NAMALWA (cell line): ENCODE data around the gene CTRL.
"Not testable (repeated sequence)": the region's sequence is repeated elsewhere in the genome, so short reads cannot be mapped to it uniquely, and the experiment has no call there.

Experiments used
- DNase-seq: peaks from one replicate; pipeline ENCODE4 v3.0.0-alpha.2; 2015; ENCODE audit warnings: low spot score

CTRL gene

DNA sequence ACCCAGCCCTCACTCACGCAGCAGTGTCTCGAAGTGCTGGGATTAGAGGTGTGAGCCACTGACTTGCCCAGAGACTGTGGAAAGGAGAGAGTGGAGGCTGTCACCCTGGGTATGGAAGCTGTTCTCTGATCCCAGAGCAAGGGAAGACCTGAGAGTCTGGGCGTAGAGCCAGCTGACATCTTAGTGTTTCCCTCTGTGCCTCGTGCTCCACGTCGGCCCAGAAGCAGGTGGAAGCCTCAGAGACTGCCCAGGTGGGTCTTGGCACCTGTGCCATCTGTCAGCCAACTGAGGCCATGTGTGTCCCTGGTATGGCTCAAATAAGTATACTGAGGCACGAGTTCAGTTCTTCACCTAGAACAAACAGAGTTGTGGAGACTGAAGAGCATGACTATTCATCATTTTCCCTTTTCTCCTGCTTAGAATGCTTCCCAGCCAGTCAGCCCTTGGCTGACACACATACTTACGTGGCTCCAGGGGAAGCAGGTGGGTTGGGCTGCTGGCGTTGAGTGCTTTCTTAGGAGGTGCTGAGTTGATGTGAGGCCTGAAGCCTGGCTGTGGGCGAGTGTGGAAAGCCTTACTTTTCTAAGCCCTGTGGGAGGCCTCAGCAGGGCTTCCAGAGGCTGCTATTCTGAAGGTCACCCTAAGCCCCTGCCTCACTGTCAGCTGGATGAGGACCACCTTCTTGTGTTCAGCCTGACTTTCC, 8.1 kb downstream of the CTRL start:
- no peak for DNase-seq

DNA sequence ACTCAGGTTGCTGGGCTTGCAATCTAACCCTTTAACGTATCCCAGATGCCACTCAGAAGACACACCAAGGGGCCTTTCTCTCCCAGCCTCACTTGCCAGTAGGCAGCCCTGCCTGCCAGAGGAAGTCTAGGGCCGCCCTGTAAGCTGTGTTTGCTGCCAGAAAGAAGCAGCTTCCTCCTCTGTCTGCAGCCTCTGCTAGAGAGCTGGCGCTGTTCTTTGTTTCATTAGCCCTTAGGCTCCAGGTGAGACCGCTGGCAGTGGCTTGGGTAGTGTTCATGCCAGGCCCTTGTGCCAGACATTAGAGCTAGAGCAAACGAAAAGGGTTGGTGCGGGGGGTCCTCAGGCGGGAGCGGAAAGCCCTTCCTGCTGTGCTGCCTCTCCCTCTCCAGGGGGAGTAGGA, 8.9 kb downstream of the CTRL start:
- no peak for DNase-seq

DNA sequence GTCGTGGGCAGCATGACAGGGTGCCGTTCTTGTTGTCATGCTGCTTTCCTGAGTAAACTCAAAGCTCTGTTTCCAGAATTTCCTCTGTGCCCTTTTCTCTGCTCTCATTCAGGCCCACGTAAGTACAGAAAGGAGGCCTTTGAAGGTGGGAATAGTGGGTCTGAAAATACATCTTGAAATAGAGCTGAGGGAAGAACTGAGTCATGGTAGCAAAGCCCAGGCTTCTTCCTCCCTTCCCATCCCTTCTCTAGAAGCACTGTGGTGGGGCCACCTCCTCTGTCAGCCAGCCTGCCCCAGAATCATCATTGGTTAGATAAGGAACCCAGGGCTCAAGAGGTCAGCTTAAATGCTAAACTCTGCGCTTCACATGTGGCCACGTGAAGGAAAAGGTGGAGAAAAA, 9.4 kb downstream of the CTRL start:
- DNase-seq = no peak

DNA sequence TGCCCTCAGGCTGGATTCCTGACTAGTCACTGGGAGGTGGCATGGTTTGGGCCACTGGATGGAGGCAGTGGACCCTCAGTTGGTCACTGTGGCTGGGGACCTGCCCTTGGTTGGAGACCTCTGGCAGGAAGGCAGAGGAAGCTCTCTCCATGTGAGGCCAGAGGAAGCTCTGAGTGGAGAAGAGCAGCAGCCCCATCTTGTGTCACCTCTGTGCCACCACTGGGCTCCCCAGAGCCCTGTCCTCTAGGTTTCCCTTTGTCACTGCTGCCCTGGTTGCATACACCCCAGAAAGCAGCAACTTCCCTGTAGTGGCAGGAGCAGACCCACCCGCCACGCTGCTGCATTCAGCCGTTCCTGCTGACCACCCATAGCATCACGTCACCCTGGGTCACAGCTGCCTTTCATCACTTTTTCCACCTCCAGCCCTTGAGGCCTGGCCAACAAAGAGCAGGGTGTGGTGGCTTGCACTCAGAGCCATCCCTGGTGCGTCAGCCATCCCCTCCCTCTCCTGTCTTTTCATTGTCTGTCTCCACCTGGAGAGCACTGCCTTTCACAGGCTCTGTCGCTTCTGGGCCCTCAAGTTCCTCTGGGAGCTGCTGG, 11.9 kb downstream of the CTRL start:
- no peak for DNase-seq

DNA sequence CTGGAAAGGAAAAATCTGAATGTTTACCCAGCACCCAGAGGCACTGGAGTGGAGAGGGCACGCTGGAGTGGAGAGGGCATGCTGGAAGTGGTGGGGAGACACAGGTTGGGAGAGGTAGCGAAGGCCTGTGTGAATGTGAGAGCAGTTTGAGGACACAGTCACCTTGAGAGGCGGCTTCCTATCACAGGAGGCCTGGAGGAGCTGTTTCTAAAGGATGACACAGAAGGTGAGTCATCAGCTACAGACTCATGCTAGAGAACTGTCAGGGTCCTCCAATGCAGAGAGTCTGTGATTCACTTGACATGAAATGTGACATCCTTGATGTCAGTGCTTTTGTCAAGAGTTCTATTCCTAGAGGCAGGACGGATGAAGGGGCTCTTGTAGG, 13.8 kb downstream of the CTRL start:
- DNase-seq = no peak

DNA sequence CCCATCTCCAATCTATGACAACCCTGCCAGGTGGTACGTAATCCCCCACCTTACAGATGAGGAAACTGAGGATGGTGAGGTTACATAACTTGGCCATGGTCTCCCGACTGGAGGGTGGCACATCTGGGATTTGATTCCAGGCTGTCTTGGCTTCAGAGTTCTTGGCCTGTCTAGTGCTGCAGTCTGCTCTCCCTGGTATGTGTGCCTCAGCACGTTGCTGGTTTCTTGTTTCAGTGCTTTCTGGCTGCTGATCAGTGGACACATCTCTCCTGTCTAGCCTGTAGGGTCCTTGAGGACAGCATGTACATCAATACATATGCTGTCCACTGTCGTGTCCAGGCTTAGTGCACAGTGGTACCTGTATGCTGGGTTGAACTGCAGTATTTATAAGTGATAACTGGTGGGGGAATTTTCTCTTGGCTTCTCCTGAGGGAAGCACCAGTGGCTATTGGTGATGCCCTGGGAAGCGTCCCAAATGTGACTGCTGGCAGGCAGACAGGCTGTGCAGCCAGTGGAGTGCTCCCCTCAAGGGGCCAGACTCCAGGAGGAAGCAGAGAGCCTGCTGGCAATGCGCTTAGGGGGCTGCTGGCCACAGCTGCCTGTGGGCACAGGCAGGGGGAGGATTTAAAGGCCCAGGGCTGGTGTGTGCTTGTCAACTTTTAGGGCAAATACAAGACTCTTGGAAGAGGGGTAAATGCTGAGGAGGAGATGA, 14.4 kb downstream of the CTRL start:
- no peak for DNase-seq

DNA sequence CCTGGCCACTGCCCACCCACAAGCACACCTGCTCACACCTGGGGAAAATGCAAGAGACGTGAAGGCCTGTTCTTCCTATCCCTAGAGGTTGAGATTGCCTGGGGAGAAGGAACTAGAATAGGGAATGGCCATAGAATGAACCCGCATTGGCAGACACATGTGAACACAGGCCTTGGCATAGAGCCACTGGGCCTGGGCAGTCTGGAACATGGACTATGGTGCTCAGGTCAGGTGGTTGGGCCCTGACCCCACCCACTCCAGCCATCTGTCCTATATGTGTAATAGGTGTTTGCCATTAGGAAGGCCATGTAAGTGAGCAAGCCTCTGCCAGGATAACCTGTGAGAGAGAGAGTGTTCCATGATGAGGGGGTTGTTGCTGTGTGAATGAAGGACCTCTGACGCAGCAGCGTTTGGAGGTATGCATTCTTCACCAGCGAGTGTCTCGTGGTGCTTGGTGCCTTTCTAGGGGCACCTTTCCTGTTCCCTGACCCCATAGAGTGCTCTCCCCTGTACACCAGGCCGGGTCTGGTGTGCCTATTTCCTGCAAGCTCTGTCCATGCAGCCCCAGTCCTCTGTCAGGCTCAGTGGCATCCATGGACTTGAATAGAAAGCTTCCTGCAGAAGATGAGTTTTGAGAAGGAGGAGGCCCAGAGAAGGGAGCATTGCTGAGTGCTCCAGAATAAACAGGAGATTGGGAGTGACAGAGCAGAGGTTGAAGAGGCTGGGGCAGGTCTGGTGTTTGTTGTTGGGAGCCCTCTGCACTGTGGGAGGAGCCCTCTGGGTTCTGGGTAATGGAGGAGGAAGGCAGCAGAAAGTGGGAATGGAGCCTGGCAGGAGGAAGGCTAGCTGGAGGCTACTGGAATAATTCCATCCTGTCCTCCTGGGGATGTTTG, 15.6 kb downstream of the CTRL start:
- DNase-seq = no peak

DNA sequence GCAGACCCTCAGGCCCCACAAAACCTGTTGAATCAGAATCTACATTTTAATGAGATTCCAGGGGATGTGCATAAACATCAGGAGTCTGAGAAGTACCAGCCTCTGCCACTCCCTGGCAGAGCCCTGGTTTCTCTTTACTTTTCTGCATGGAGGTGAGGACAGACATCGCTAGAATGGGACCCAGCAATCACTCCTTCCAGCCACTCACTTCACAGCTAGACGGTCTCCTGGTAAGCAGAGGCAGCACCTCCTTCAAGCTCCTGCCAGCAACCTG, 16.2 kb downstream of the CTRL start:
- not testable (repeated sequence) for DNase-seq

DNA sequence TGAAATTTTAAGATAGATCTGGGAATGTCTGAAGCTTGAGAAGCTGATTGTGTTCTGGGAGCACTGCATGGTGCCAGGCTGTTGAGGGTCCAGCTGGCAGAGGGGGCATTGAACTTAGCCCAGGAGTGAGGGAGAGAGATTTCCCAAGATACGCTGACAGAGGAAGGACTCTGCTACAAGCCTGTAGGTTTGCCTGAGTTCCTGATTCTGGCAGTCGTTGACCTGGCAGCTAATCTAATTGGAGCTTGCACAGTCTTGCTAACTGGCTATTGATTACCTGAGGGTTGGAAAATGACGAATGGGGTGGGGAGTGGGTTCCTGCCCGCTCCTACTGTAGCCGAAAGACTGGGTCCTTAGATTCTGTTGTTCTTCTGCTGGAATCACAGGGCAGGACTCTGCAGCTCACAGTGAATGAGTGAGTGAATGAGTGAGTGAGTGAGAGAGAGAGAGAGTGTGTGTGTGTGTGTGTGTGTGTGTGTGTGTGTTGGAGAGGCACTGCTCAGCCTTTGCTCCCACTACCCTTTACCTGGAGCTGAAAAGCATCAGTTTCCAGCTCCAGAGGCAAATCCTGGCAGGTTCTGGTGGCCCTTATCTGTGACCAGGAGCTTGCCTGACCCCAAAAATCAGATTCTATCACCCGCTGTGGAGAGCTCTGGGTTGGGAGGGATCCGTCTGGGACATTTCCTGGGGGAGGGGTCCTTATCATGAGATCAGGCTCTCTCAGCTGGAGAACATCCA, 16.7 kb downstream of the CTRL start:
- no peak for DNase-seq

DNA sequence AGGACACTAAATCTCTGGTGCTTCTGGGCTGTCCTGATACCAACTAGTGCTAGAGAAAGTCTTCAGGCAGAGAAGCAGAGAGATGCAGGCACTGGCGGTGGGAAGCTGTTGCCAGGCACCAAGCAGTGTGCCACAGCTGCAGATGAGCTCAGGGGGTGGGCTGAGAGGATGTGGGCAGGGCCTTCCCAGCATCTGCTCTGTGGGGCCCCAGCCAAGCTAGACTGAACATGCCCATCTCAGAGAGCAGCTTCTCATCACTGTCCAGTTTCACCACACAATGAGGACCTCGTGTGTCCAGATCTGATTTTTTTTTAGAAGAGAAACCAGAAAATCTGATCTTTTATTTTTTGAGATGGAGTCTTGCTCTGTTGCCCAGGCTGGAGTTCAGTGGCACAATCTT, 21.5 kb downstream of the CTRL start:
- DNase-seq = peak; percentile 62

DNA sequence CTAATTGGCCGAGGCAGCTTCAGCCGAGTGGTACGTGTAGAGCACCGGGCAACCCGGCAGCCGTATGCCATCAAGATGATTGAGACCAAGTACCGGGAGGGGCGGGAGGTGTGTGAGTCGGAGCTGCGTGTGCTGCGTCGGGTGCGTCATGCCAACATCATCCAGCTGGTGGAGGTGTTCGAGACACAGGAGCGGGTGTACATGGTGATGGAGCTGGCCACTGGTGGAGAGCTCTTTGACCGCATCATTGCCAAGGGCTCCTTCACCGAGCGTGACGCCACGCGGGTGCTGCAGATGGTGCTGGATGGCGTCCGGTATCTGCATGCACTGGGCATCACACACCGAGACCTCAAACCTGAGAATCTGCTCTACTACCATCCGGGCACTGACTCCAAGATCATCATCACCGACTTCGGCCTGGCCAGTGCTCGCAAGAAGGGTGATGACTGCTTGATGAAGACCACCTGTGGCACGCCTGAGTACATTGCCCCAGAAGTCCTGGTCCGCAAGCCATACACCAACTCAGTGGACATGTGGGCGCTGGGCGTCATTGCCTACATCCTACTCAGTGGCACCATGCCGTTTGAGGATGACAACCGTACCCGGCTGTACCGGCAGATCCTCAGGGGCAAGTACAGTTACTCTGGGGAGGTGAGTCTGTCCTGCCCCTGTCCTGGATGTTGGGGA, 22.5 kb downstream of the CTRL start:
- no peak for DNase-seq

DNA sequence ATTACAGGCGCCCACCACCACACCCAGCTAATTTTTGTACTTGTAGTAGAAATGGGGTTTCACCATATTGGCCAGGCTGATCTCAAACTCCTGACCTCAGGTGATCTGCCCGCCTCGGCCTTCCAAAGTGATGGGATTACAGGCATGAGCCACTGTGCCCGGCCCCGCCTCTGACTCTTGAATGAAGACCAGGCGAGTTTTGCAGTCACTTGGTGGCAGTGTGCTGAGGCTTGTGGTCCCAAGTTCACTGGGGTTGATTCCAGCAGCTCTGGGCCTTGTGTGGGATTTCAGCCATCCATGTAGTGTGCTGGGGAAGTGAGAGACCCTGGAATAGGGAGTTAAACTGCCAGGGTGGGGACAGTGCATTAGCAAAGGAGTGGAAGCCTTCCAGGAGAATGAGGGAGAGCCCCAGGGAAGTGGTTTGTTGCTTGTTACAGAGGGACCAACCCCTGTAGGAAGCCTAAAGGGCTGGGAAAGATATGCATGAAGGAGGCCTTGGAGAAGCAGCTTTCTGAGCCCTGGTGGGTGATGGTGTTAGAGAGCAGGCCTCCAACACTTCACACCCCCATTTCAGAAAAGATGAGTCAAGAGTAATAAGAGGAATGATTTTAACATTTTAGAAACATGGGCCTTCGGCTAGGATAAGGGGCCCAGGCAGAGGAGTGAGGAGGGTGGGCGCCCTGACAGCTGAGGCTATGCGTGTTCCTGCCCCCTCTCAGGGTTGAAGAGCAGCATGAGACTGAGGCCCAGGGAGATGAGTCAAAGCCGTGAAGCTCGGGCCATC, 24.1 kb downstream of the CTRL start:
- DNase-seq = no peak

DNA sequence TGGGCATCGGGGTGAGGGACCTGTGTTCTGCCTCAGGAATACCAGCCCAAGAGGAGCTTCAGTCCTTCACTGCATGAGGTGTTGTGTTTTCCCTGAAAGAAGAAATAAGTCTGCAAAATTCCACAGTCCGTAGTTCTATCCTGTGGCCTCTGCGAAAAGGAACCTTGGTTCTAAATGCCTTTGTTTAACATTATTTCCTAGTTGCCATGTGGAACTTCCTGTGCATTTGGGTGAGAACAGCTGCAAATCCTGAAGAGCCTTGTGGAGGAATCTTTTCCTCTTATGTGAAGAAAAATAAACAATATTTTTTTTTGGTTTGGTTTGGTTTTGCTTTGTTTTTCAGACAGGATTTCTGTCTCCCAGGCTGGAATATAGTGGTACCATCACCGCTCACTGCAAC, 28.8 kb downstream of the CTRL start:
- DNase-seq = no peak

DNA sequence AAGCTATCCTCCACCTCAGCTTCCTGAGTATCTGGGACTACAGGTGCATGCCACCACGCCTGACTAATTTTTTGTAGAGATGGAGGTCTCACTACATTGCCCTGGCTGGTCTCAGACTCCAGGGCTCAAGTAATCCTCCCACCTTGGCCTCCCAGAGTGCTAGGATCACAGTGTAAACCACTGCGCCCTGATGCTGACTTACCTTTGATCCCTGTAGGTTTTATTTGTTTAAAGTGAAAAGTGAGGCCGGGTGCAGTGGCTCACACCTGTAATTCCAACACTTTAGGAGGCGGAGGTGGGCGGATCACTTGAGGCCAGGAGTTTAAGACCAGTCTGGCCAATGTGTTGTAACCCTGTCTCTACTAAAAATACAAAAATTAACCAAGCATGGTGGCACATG, 29.9 kb downstream of the CTRL start:
- no peak for DNase-seq

DNA sequence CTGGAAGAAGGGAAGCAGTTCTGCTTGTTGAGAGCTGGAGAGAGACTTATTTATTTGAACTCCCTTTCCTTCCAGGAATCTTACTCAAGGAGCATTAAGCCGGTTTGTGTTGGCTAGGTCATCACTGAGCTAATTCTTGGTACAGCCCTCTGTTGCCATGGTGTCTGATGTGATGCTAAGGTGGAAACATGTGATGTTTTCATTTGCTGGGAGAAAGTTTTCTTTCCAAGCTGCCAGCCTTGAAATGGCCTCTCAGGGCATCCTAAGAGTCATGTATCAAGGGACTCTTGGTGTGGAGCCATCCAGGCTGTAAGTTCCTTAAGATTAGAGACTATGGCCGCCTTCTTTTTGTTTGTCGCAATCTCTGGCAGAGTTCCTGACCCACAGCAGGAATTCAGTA, 34.4 kb downstream of the CTRL start:
- no peak for DNase-seq

DNA sequence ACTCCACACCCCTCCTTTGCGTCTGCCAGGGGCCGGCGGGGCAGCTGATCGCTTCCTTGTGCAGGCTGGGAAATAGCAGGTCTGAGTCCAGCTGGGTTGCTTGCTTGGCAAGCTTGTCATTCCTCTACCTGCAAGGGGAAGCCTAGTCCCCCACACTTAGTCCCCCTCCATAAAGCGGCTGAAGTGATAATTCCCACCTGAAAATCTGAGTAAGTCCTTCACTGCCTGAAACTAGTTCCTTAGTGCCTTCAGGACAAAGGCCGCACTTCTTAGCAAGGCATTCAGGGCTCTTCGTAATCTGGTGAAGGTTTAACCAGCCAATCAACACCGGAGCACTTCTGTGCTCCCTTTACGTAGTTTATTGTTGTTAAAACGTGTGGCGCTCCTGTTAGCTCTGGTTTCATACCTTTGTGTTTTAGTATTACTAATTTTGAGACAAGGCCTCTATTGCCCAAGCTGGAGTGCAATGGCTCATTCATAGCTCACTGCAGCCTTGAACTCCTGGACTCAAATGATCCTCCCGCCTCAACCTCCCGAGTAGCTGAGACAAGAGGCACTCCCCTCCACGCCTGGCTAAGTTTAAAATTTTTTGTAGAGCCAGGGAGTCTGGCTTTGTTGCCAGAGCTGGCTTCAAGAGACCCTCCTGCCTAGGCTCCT, 37.8 kb downstream of the CTRL start:
- peak; percentile 31 for DNase-seq

DNA sequence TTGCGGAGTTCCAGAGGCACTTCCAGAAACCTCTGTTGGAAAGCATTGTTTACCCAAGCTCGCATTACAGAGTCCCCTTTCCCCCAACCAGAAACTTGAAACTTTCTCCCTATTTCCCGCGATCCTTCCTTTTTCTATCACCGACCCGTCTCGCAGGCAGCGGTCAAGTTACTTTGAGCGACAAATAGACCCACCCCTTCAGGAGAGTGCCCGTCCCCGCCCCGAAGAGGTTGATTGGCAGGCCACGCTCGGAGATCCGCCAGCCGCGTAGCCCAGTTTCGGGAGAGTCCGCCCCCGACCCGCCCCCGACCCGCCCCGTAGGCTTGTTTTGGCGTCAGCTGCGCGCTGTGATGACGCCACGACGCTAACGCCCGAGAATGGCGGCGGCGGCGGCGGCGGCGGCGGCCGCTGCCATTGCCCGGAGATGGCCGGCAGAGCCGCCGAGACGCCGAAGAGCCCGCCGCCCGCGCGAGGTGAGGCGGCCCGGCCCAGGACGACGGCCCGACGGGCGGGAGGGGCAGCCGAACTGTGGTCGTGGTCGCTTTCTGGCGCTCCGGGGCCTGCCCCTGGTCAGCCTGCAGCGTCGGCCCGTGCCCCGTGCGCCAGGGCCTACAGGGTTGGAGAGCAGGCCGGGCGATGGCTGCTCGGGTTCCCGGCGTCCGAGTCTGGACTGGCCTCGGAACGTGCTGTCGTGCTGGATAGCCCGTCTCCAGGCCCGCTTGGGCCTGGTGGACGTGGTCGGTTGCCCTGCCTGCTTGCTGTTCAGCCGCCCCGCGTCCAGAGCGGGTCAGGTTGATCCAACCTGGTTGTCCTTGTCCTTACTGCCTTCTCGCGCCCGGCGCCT, 38.5 kb downstream of the CTRL start, which contains the start of gene PSKH1:
PSKH1 (plus strand) TSS at position 356 of the 844 bp plus-strand sequence. CDS start 15,496 bp downstream, outside the sequence.
- DNase-seq = peak; percentile 95

DNA sequence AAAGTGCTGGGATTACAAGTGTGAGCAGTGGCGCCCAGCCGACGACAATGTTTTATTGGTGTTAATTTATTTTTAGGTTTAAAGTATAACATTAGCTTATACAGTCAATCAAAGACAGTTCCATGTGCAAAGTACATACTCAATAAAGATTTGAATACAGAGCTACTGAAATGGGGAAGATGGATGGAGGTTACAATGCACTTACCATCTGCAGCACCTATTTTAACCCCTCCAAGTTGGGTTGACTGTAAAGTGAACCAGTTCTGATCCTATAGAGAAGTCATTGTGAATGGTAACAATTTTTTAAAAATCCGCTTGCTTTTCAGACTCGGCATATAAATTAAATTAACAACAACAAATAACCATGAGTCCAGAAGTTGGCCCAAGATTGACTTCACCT, 39.3 kb downstream of the CTRL start:
- DNase-seq = peak; percentile 18

DNA sequence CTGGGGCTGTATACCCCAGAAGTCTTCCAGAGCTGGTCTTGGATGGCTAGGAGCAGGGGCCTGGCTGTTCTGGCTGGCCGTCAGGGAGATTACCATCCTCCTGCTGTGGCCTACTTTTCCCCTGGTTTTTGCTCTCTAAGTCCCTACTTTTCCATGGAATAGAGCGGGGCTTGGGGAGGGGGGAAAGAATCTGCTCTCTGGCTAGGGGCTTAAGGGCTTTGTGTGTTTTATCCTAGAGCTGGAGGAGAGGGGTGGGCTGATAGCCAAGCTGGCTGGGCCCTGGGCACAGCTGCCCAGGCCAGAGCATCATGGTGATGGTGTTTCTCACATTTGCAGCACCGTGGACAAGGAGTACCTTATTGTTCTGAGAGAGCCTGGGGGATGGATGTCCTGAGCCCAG, 43.3 kb downstream of the CTRL start:
- DNase-seq = no peak
